NCI-H1930 (cell line): Measurements from ENCODE around the gene ZC3H12A.

Source experiments
- DNase-seq, 2 experiments: peaks; one replicate each; lab custom pipeline; 2025; lab: John Stamatoyannopoulos, UW

ZC3H12A gene

GRCh38 chr1:37455516-37455915, 18.9 kb upstream of the ZC3H12A start:
- no peak for DNase-seq

- no peak for DNase-seq
Measured at GRCh38 chr1:37456614-37457013, 17.8 kb upstream of the ZC3H12A start.

GRCh38 chr1:37458551-37458950, 15.8 kb upstream of the ZC3H12A start:
- DNase-seq, result no peak

GRCh38 chr1:37461698-37462436, 12.5 kb upstream of the ZC3H12A start:
- no peak for DNase-seq

- no peak for DNase-seq
Measured at GRCh38 chr1:37464443-37464842, 9.9 kb upstream of the ZC3H12A start.

- no peak for DNase-seq
Measured at GRCh38 chr1:37465593-37466517, 8.5 kb upstream of the ZC3H12A start.

- no peak for DNase-seq
Measured at GRCh38 chr1:37468037-37468436, 6.3 kb upstream of the ZC3H12A start.

GRCh38 chr1:37469386-37469785, 5.0 kb upstream of the ZC3H12A start:
- DNase-seq, result no peak

GRCh38 chr1:37471345-37472231, 2.8 kb upstream of the ZC3H12A start:
- no peak for DNase-seq

GRCh38 chr1:37472281-37472680, 2.1 kb upstream of the ZC3H12A start:
- no peak for DNase-seq

- no peak for DNase-seq
Measured at GRCh38 chr1:37472994-37473393, 1.4 kb upstream of the ZC3H12A start.

- DNase-seq, result no peak
Measured at GRCh38 chr1:37473431-37474045, 842 bp upstream of the ZC3H12A start.

GRCh38 chr1:37474697-37475379, 458 bp downstream of the ZC3H12A start:
- DNase-seq, result no peak

- no peak for DNase-seq
Measured at GRCh38 chr1:37475380-37476086, 1.2 kb downstream of the ZC3H12A start.

GRCh38 chr1:37476087-37476452, 1.7 kb downstream of the ZC3H12A start:
- no peak for DNase-seq

- DNase-seq, result no peak
Measured at GRCh38 chr1:37476460-37477197, 2.2 kb downstream of the ZC3H12A start.

- DNase-seq, result no peak
Measured at GRCh38 chr1:37477198-37477931, 3.0 kb downstream of the ZC3H12A start.

- DNase-seq, result no peak
Measured at GRCh38 chr1:37477946-37478345, 3.6 kb downstream of the ZC3H12A start.

- no peak for DNase-seq
Measured at GRCh38 chr1:37478451-37478881, 4.1 kb downstream of the ZC3H12A start.
